Keratinocyte (primary cell): ENCODE results near the gene TMEM225B. TPM values are rescaled to one million over a fixed set of nuclear protein-coding genes. Genes with fewer than 3 reads are reported as not detected.

Experiments
- DNase-seq: peaks from one replicate; pipeline ENCODE4 v3.0.0-alpha.2; 2011; ENCODE audit warnings: low read depth, missing footprints, low spot score
- FAIRE-seq: peaks from 2 replicates; lab custom pipeline; 2011; peaks lifted over from hg19 to GRCh38; lab: Jason Lieb, UNC
- H2AFZ ChIP-seq: 2 replicates; pipeline ENCODE4 v1.6.0; 2012; ENCODE audit warnings: low read length, control low read depth, inconsistent platforms; ENCODE audit not compliant: control insufficient read depth
- H3K27ac ChIP-seq: 2 replicates; pipeline ENCODE4 v1.5.1; 2011; ENCODE audit warnings: low read length; ENCODE audit not compliant: control insufficient read depth, insufficient read depth
- H3K27me3 ChIP-seq: 3 replicates; pipeline ENCODE4 v1.6.0; 2011; ENCODE audit warnings: low read length; ENCODE audit not compliant: control insufficient read depth, insufficient read depth; ENCODE audit errors: extremely low read depth
- H3K36me3 ChIP-seq, 2 experiments: 2 replicates in 1 of 2; 3 replicates in 1 of 2; pipeline ENCODE4 v1.5.1; 2011; ENCODE audit warnings: low read length in 2 of 2, mild to moderate bottlenecking in 1 of 2; ENCODE audit not compliant: control insufficient read depth in 2 of 2, insufficient read depth in 2 of 2; ENCODE audit errors: extremely low read depth in 1 of 2
- H3K4me1 ChIP-seq: 3 replicates; pipeline ENCODE4 v1.5.1; 2011; ENCODE audit warnings: low read length; ENCODE audit not compliant: control insufficient read depth, insufficient read depth; ENCODE audit errors: extremely low read depth
- H3K4me2 ChIP-seq: 3 replicates; pipeline ENCODE4 v1.6.0; 2011; ENCODE audit warnings: low read depth, low read length; ENCODE audit not compliant: control insufficient read depth, insufficient read depth; ENCODE audit errors: extremely low read depth
- H3K4me3 ChIP-seq, 3 experiments: fragments of 200-600 bp in 1 of 3; sonication (generic) in 1 of 3; 2 replicates in 2 of 3; 3 replicates in 1 of 3; pipeline ENCODE4 v1.5.1; 2011 to 2016; ENCODE audit warnings: low read length in 3 of 3, mild to moderate bottlenecking in 3 of 3, control low read depth in 2 of 3, inconsistent platforms in 1 of 3, low read depth in 1 of 3, mixed read lengths in 1 of 3, mixed run types in 1 of 3, moderate library complexity in 1 of 3; ENCODE audit not compliant: control insufficient read depth in 2 of 3, insufficient read depth in 2 of 3; ENCODE audit errors: extremely low read depth in 1 of 3
- H3K79me2 ChIP-seq: 2 replicates; pipeline ENCODE4 v1.6.0; 2012; ENCODE audit warnings: low read length; ENCODE audit not compliant: control insufficient read depth, insufficient read depth
- H3K9ac ChIP-seq: 3 replicates; pipeline ENCODE4 v1.6.0; 2011; ENCODE audit warnings: low read length; ENCODE audit not compliant: control insufficient read depth, insufficient read depth; ENCODE audit errors: extremely low read depth
- H3K9me1 ChIP-seq: 3 replicates; pipeline ENCODE4 v1.6.0; 2011; ENCODE audit warnings: low read length; ENCODE audit not compliant: control insufficient read depth, insufficient read depth; ENCODE audit errors: extremely low read depth
- H3K9me3 ChIP-seq: 2 replicates; pipeline ENCODE4 v1.5.1; 2012; ENCODE audit warnings: low read depth, low read length; ENCODE audit not compliant: control insufficient read depth
- H4K20me1 ChIP-seq: 3 replicates; pipeline ENCODE4 v1.6.0; 2011; ENCODE audit warnings: low read length; ENCODE audit not compliant: control insufficient read depth, insufficient read depth; ENCODE audit errors: extremely low read depth
- CTCF ChIP-seq, 3 experiments: IDR thresholded peaks in 1 of 3; conservative IDR thresholded peaks in 1 of 3; optimal IDR thresholded peaks in 1 of 3; 2 replicates in 2 of 3; 3 replicates in 1 of 3; pipeline versions ENCODE3 to v1.5.1; 2011; ENCODE audit warnings: low read length in 3 of 3, mild to moderate bottlenecking in 3 of 3, moderate library complexity in 2 of 3, control low read depth in 1 of 3, inconsistent platforms in 1 of 3; ENCODE audit not compliant: insufficient read depth in 2 of 3; ENCODE audit errors: extremely low read depth in 1 of 3
- EZH2 ChIP-seq: IDR thresholded peaks from one replicate; pipeline ENCODE4 v1.6.1; 2012; ENCODE audit warnings: inconsistent platforms, mild to moderate bottlenecking, low read length, moderate library complexity
- dilution Hi-C: fragments of 300-500 bp; cut with MboI; formaldehyde crosslinking; loops from one replicate; pipeline ENCODE4 v1.7.0; 2020; ENCODE audit warnings: low sequenced_read_pairs; ENCODE audit not compliant: extremely low pct_ligation_motif_present
- polyA plus RNA-seq, 5 experiments: library from polyadenylated mRNA; depleted of rRNA in 3 of 5; stranded (reverse) in 3 of 5; stranded (forward) in 1 of 5; unstranded in 1 of 5; fragments of >200 nt; gene quantifications; 1 replicate in 1 of 5; 2 replicates in 3 of 5; 3 replicates in 1 of 5; pipeline versions ENCODE4 v1.2.1 to v1.2.3, GENCODE V29; 2011 to 2012; ENCODE audit warnings: missing spikeins in 2 of 5, low read depth in 1 of 5, low replicate concordance in 1 of 5

The TMEM225B gene
- polyA plus RNA-seq, 1 donor (not counting 4 experiments of a cell fraction or from before 2014, with no cell fraction given), result 0.18 TPM

- H3K4me3 ChIP-seq, result peak overlapping the region in 2 of 3 experiments; percentile 6 to 20
- H3K9me3 ChIP-seq, result no peaks in the 10 kb centered on the region
- H3K27ac ChIP-seq, result peak overlapping the region; percentile 83
- DNase-seq, result no peak
- H3K9me1 ChIP-seq, result no peaks in the 10 kb centered on the region
- peaks cover 9 to 39% of the 10 kb centered on the region in 2 experiments for H3K36me3 ChIP-seq
- H3K79me2 ChIP-seq, result peaks cover 62% of the 10 kb centered on the region
- dilution Hi-C loops, result no loop called here
- peak overlapping the region; percentile 39 for H3K9ac ChIP-seq
- H4K20me1 ChIP-seq, result no peaks in the 10 kb centered on the region
- H3K27me3 ChIP-seq, result no peaks in the 10 kb centered on the region
- no peak for FAIRE-seq
- TF ChIP-seq CTCF (optimal IDR thresholded peaks at IDR 0.05 in 1 of 3, IDR thresholded peaks at IDR 0.05 in 1 of 3, conservative IDR thresholded peaks at IDR 0.05 in 1 of 3; ENCODE audit: extremely low read depth in 1 of 3, insufficient read depth in 2 of 3, low read length in 3 of 3) (no peak), EZH2 (no peak)
- H2AFZ ChIP-seq, result no peak overlapping the region
- peak overlapping the region; percentile 93 for H3K4me2 ChIP-seq
- H3K4me1 ChIP-seq, result peaks cover 52% of the 10 kb centered on the region
These were observed 35.8 kb upstream of the TMEM225B start for GRCh38 chr7:99562114-99562784.

- peak overlapping the region in 2 of 3 experiments; percentile 6 to 20 for H3K4me3 ChIP-seq
- H3K27ac ChIP-seq, result peak overlapping the region; percentile 83
- peak overlapping the region; percentile 93 for H3K4me2 ChIP-seq
- peak overlapping the region; percentile 39 for H3K9ac ChIP-seq
- H3K9me1 ChIP-seq, result no peaks in the 10 kb centered on the region
- H3K27me3 ChIP-seq, result no peaks in the 10 kb centered on the region
- peaks cover 47% of the 10 kb centered on the region for H3K4me1 ChIP-seq
- H3K36me3 ChIP-seq, result peaks cover 9 to 38% of the 10 kb centered on the region in 2 experiments
- dilution Hi-C loops, result no loop called here
- DNase-seq, result peak; percentile 94
- H3K79me2 ChIP-seq, result peaks cover 57% of the 10 kb centered on the region
- peak; percentile 91 for FAIRE-seq
- no peaks in the 10 kb centered on the region for H3K9me3 ChIP-seq
- H2AFZ ChIP-seq, result no peak overlapping the region
- no peak for TF ChIP-seq CTCF (optimal IDR thresholded peaks at IDR 0.05 in 1 of 3, IDR thresholded peaks at IDR 0.05 in 1 of 3, conservative IDR thresholded peaks at IDR 0.05 in 1 of 3; ENCODE audit: extremely low read depth in 1 of 3, insufficient read depth in 2 of 3, low read length in 3 of 3)
- no peak for TF ChIP-seq EZH2
- no peaks in the 10 kb centered on the region for H4K20me1 ChIP-seq
These were observed 35.2 kb upstream of the TMEM225B start for GRCh38 chr7:99562832-99563231.
